HUDEP-2 (cell line): ENCODE results near the gene PRRG4.
A peak's percentile ranks its signal among the peaks of the same experiment; 100 is the strongest.
"Not testable (repeated sequence)": the region's sequence is repeated elsewhere in the genome, so short reads cannot be mapped to it uniquely, and the experiment has no call there.

ENCODE experiments used
- DNase-seq, 76 experiments: peaks; one replicate each; lab custom pipeline; 2025; ENCODE audit not compliant: unreplicated experiment in 76 of 76; lab: John Stamatoyannopoulos, UW

The PRRG4 gene

GRCh38 chr11:32829157-32829679 is 509 bp upstream of the PRRG4 start:
- DNase-seq: peak in 2 of 76 experiments; percentile 39 to 52

- peak in 8 of 76 experiments; percentile 8 to 46 (median 27) for DNase-seq
Observed at GRCh38 chr11:32830413-32830738, 649 bp downstream of the PRRG4 start.

DNA sequence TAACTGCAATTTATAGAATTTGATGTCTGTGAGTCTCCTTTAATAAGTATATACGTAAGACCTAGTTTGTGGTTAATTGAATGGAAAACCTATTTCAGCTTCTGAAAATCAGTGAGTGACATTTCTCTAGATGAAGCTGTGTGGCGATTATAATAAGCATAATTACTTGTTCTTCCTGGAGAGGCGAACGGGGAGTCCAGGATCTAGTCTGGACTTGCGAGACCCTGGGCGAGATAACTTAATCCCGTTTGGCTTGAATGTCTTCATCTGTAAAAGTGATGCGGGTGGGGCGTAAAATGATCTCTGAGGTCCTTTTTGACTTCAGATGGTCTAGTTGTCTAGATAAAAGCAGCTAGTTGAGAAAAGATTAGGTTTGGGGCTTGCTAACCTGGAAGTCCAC is 1.1 kb downstream of the PRRG4 start:
- peak in 1 of 76 experiments; percentile 23 for DNase-seq

DNA sequence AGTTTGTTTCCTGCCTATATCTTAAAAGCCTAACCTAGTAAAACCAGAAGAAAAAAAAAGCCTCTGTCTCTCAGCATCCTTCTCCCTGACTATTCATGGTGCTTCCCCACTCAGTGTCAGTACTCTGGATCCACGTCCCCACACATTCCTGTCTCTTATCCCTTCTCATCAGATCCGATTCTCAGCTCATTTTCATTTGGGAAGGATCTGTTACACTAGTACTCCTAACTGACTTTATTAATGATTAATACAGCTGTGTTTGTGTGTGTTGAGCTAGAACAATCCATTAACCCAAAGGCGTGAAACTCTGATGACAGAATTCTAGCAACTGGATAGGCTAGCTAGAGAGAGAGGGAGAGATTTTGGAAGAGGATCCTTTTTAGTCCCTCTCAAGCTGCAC is 1.5 kb downstream of the PRRG4 start:
- DNase-seq: no peak

GRCh38 chr11:32833921-32834320 is 4.2 kb downstream of the PRRG4 start:
- no peak for DNase-seq

DNA sequence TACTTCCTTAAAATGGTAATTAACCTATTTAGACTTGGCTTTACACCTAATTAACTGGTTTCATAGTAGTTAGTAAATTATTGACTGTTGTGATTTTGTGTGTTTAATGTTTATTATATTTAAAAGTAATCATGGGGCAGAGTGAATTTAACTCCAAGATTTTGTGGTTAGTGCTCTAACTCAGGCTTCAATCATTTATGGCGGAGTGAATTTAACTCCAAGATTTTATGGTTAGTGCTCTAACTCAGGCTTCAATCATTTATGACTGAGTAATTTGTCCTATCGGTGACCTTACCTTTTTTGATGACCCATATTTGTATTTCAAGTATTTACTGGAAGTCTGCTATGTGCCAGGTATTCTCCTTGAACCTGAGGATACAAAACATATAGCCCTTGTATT is 7.2 kb downstream of the PRRG4 start:
- DNase-seq: no peak

DNA sequence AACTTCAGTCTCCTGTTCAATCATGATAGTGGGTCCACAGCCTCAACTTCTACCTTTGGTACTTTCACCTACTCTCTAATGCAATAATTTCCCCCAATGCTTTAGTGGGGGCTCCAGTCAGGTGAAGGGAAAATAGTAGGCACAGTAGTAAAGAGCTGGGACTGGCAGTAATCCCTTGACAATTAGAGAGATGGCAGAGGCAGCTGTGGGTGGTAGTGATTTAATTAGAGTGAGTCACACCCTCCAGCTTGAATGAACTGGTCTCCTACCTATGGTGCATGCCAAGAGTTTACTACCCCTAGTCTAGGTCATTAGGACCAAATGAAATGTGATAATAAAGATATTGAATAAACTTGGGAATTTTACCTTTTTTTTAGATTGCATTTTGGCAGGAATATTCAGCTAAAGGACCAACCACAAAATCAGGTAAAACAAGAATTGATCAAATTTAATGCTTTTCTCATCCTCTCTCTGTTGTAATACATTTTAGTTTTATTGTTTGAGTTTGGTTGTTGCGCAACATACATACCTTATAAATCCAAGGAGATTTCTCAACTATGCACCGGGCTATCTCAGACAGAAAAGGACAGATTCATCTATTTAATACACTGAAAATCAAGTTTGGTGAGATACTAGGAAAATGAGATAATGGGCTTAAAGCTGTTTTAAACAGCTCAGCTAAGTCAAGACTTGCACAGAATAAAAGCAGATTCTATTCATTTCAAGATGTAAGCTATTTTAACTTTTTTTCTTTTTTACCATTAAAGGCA is 9.0 kb downstream of the PRRG4 start:
- no peak for DNase-seq

- no peak for DNase-seq
Observed at GRCh38 chr11:32839308-32839707, 9.6 kb downstream of the PRRG4 start.

DNA sequence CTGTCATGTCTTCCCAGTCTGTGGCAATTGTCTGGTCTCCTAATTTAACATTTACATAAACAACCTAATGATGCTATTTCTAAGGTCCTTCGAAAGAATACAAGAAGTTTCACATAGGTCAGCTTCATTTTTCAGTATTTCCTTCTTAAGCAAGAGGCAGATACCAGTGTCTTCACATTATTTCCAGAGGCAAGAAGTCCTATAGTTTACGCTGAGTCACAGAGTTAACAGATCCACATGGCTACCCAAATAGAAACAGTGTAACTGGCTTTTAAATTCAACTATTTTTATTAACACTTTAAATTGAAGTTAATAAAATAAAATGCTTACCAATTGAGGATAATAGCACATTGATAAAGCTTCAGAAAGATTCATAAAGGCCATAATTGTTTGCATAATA is 10.9 kb downstream of the PRRG4 start:
- no peak for DNase-seq

GRCh38 chr11:32843544-32843943 is 13.8 kb downstream of the PRRG4 start:
- no peak for DNase-seq

DNA sequence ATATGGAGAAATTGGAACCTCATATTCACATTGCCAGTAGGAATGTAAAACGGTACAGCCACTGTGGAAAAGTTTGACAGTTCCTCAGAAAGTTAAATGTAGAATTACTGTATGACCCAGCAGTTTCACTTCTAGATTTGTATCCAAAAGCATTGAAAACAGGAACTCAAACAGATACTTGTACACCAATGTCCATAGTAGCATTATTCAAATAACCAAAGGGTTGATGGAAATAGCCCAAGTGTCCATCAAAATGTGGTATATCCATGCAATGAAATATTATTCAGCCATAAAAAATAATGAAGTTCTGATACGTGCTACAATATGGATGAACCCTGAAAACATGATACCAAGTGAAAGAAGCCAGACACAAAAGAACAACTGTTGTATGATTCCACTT is 17.8 kb downstream of the PRRG4 start:
- no peak for DNase-seq

- DNase-seq: no peak
Observed at GRCh38 chr11:32849761-32850160, 20.0 kb downstream of the PRRG4 start.

GRCh38 chr11:32851251-32851650 is 21.5 kb downstream of the PRRG4 start:
- no peak for DNase-seq

GRCh38 chr11:32852207-32852606 is 22.5 kb downstream of the PRRG4 start:
- no peak for DNase-seq

GRCh38 chr11:32855601-32856000 is 25.9 kb downstream of the PRRG4 start:
- DNase-seq: no peak

GRCh38 chr11:32858731-32859130 is 29.0 kb downstream of the PRRG4 start:
- DNase-seq: peak in 1 of 76 experiments; percentile 4

DNA sequence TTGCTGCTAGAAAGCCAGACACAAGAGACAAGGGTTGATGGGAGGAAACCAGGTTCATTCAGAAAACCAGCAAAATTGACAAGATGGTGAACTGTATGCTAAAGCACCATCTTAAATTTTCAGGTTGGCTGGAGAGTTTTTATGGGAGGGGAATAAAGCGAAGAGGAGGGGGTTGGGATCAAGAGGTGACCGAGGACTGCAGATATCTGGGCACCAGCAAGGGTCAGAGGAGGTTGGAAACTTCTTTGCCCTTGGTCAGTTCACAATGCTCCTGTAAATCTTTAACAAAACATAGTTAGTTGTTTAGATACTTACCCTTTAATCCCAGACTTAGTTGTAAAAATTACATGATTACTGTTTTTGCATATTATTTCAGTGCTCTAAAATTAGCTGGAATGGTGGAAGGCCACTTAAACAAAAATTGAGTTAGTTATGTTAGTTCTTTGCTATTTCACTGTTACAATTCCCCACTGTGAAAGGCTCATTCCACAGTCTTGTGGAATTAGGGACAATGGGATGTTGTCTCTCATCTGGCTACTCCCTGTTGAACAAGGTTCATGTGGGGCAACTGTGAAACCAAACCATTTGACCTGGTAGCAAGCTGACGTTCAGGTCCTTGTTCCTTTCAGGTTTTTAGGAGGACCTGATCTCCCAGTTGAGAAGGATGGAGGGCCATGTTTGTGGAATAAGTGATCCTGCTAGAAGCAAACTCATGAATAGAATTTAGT is 32.3 kb downstream of the PRRG4 start:
- no peak for DNase-seq

DNA sequence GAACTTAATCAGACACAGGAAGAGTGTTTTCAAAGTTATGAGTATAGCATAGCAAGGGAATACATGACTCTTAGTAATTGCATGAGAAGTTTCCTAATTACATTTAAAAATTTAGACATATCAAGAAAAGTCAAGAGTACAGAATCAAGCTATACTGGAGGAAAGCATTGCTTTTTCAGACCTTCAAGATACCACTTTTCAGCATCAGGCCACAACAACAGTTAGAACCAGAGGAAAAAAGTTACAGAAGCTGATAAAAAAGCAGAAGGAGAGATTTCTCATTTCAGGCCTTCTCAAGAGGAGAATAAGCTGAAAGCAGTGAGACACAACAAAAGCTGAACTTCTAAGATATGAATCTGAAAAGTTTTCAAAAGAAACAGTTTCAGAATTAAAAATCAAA is 34.8 kb downstream of the PRRG4 start:
- DNase-seq: no peak

DNA sequence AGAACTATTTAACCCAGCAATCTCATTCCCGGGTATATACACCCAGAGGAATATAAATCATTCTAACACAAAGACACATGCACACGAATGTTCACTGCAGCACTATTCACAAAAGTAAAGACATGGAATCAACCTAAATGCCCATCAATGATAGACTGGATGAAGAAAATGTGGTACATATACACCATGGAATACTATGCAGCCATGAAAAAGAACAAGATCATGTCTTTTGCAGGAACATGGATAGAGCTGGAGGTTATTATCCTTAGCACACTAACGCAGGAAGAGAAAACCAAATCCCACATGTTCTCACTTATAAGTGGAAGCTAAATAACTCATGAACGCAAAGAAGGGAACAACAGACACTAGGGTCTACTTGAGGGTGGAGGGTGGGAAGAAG is 39.0 kb downstream of the PRRG4 start:
- DNase-seq: not testable (repeated sequence)

- DNase-seq: peak in 17 of 76 experiments; percentile 1 to 26 (median 6)
Observed at GRCh38 chr11:32870676-32871075, 40.9 kb downstream of the PRRG4 start.

- DNase-seq: no peak
Observed at GRCh38 chr11:32874132-32874531, 44.4 kb downstream of the PRRG4 start.

DNA sequence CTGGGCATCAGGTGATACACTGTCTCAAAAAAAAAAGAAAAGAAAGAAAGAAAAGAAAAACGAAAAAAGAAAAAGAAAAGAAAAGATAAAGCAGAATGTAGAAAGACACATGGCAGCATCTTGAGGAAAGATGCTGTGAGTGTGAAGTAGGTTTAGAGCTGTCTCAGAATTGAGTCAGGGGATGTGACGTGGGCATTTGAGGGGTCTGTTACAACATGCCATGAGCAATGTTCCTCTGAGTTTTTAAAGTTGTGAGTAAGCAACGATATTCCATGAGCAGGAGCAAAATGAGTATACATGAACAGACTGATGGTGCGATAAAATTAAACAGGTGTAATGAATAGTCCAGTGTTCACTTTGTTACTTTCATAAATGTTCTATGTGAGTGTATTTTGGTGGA is 51.6 kb downstream of the PRRG4 start:
- DNase-seq: no peak
